GM19351 (cell line): Measurements from ENCODE around the gene CPXM2.

Experiments used
- ATAC-seq: cut with Tn5 transposase; IDR thresholded peaks from one replicate; pipeline ENCODE4 v1.9.1; 2021; ENCODE audit warnings: mild to moderate bottlenecking, moderate library complexity; ENCODE audit not compliant: unreplicated experiment

CPXM2 gene

DNA sequence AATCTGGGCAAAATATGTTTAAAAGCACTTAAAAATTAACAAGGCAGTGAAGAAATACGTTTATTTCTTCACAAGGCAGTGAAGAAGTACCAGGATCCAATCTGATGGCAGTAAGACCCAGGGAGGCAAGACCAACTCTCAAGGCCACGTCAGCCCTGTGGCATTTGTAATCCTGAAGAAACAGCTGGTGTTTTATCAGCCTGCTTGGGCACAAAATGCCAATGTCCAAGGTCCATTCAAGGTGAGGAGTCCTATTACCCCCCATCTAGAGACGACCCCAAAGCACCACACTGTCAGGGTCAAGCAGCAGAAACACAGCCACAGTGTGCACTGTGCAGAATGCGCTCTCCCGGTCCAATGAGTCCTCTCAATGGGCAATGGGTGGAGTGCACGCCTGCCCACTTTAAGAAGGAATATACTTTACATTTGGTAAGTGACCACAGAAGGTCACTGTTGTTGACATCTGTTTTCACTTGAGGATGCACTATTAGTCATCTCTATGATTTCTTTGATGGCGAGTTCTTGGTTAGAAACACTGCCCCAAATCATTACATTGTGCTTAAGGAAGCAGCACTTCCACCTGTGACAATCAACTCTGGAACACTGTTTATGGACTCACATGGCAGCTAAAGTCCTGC, 12.8 kb downstream of the CPXM2 start:
- no peak for ATAC-seq

- ATAC-seq = no peak
Measured at GRCh38 chr10:123870260-123870659, 21.3 kb downstream of the CPXM2 start.

DNA sequence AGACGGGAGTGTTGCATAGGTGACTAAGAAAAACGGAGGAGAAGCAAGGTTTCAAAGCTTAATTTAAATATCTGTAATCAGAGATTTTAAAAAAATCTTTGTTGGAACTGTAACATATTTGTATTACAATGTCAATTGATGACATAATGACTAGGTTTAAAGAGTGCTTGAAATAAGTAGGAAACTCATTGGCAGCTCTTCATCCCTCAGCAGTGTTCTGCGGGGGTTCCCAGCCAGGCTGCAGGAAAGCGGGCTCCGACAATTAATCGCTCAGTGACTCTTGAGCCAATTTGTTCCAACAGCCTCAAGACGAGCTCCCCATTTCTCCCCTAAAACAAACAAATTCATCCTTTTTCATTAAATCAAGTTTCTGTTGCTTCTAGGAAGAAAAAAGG, 22.6 kb downstream of the CPXM2 start:
- ATAC-seq = no peak

DNA sequence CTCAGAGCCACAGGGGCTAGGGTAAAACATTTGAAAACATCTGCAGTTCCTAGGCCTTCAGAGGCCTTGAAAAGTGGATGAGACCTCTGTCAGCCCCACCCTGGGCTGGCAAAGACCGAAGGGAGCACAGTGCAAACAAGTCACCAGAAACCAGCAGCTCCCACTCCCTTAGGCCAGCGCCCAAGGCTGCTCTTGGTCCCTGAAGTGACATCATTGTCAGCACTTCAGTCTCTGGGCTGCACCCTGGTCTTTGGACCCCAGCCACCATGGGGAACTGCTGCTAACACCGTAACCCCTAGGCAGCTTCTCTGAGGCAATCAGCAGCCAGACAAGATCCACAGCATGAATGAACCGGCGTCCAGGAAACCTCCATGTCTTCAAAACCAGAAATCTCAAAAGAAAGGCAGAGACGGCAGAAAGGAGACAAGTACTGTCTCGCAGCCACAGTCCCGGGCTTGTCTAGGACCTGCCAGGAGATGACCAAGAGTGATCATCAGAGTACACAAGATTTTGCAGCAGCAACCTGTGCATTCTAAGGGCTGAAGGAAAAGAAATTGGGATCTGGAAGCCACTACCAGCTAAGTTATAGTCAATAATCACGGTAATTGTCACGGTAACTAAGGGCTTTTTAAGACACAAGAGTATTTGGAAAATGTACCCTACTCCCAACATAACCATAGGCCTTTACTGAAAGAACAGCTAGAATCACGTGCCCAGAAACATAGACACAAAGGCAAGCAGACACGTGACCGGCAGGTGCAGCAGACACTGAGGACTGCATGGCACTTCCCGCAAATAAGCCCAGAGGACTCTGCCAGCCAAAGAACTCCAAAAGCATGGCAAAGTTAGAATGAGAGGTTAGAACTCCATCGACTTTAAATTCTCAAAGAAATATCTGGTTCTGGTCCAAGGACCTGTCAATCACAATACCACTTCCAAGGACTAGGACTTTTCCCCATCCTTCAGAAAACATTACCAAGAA, 23.3 kb downstream of the CPXM2 start:
- ATAC-seq = no peak

DNA sequence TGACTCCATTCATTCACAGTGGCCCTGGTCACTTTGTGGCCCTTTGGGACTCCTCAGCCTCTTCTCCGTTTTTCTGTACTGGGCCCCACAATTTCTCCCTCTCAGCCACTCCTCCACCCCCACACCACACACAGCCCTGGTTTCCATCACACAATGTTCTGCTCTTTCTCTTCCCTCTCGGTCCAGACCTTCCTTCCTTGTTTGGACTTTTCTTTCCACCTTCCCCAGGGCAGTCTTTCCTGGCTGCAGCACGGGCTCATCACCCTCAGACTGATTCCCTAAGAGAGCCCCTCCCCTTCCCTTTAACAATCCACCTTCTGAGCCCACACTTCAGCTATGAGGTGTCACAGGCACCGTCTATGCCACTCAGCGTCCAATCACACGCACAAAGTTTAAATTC, 25.7 kb downstream of the CPXM2 start:
- ATAC-seq = no peak

- ATAC-seq = no peak
Measured at GRCh38 chr10:123865350-123865749, 26.3 kb downstream of the CPXM2 start.

DNA sequence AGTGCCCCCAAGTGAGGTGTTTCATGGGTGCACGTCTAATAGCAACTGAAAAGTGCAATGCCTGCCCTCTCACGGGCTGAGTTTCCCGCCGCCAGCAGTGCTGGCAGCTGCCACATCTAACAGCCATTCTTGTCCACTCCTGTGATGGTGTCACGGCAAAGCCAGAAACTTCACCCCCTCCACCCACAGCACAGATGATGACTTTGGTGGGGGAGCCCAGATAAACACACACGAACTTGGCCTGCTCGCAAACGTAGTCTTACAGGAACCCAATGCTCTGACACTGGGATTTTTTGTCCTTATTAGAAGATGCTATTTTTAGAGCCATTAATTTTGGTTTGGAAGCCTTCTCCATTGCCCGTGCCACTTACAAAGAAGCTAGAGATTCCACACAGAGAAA, 26.7 kb downstream of the CPXM2 start:
- no peak for ATAC-seq

GRCh38 chr10:123863721-123864482, 27.7 kb downstream of the CPXM2 start:
- no peak for ATAC-seq

GRCh38 chr10:123863183-123863575, 28.4 kb downstream of the CPXM2 start:
- no peak for ATAC-seq

- ATAC-seq = no peak
Measured at GRCh38 chr10:123862421-123863182, 29.0 kb downstream of the CPXM2 start.

DNA sequence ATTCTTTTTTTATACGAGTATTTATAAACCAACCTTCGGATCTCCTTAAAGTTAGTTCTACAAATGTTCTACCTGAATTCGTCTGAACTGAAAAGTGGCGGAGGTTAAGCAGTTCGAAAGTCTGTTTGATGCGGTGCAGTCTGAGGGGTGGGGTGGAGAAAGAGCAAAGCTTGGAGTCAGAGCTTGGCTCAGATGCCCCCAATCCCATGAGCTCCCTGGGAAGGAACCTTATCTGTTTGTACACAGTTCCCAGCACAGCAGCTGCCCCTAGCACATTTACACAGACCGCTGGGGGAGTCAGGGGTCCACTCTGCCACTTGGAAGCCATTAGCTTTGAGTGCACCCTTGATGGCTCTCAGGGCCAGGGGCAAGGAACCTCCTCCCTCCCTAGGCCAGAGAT, 30.8 kb downstream of the CPXM2 start:
- ATAC-seq = no peak

DNA sequence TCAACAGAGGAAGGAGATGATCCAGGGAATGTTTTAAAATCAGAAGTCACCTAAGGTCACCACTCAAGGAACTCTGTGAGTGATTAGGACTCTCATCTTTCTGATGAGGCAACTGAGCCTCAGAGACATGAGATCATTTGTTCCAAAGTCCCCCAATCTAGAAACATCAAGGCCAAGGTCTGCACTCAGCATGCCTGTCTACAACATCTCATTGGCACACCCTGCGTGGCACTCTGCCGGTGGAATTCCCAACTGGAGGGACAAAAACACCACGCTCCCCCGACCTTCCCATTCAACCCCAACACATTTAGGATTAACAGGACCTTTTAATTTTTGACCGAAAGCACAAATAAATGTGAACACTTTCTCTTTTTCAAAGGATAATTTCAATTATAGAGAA, 31.4 kb downstream of the CPXM2 start:
- no peak for ATAC-seq

- no peak for ATAC-seq
Measured at GRCh38 chr10:123859653-123860050, 32.0 kb downstream of the CPXM2 start.

- ATAC-seq = no peak
Measured at GRCh38 chr10:123858907-123859652, 32.5 kb downstream of the CPXM2 start.

DNA sequence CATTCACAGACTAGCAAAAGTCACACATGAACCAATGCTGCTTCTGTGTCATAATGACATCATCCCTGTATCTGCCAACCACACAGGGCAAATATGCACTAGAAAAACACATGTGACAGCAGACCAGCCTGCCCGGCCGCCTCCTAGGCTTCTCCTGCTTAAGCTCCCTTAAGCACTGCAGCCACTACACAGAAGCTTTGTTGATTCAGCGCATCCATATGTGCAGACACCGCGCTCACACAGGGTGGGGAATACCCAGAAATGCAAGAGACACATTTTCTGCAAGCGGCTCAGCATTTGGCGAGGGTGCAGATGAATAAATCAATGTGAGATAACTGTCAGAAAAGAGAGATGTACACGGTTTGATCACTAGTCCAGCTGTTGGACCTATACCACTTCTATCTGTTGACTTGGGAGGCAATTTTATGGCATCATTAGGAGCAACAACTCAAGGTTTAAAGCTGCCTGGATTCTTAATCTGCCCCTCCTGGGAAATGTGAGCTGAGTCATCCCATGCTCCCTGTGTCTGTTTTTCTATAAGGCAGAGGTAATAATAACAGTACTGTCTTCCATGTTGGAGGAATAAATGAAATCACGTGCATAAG, 33.4 kb downstream of the CPXM2 start:
- no peak for ATAC-seq

- no peak for ATAC-seq
Measured at GRCh38 chr10:123857616-123858015, 34.0 kb downstream of the CPXM2 start.

DNA sequence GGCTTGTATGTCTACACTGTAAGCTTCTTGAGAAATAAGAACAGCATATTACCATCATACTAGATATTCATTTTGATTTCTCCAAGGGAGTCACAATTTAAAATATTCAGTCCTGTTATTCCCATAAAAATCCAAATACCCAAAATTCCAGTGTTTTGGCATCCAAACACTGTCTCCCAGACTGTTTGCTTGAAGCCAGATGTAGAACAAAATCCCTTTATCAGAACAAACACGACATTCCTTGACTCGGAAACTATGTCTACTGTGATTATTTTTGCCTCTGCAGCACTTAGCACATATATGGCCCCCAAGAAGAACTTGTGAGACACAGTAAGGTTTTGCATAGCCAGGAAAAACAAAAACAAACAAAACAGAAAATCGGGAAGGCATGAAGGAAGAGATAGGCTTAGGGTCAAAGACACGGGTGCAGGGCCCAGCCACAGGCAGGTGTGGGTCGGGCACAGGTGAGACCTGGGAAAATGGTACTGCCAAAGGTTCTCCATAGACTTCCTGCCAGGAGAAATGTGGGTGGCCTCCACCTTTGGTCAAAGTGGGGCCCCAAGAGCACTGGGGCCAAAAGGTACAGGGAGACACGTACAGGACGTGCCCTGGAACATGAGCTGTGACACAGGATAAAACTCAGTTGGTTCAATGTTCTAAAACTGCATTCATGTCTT, 36.5 kb downstream of the CPXM2 start:
- no peak for ATAC-seq

DNA sequence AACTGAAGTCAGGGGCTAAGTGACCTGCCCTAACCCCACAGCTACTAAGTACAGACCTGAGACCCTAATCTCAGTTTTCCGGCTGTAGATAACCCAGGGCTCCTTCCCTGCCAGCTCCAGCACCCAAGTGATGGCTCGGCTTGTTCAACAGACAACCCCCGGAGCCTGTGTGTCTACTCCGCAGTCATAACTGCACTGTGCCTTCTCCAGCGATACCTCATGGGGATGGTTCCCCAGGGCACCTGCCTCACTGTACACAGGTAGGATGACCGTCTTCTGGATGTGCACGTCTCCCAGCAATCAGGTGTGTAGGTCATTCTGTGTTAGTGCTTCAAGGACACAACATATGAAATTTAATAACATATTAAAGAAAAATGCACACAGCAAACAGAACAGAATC, 37.1 kb downstream of the CPXM2 start:
- no peak for ATAC-seq

- no peak for ATAC-seq
Measured at GRCh38 chr10:123854003-123854402, 37.6 kb downstream of the CPXM2 start.
